ENCODE results near the gene TMSB10. TPM values are rescaled to one million over a fixed set of nuclear protein-coding genes. Genes with fewer than 3 reads are reported as not detected.

TMSB10 gene
- total RNA-seq, 1 experiment from 2014 or later, result 2,488 TPM

GRCh38 chr2:84908948-84909713, 3.7 kb downstream of the TMSB10 start:
- Histone ChIP-seq H3K9me3 (ENCODE audit: low read depth, low read length, poor library complexity, severe bottlenecking) (no peaks in the 10 kb centered on the region), H3K4me3 (ENCODE audit: low read depth, low read length, poor library complexity, severe bottlenecking) (no peak overlapping the region), H3K36me3 (ENCODE audit: insufficient read depth, low read length, poor library complexity, severe bottlenecking) (peaks cover 9% of the 10 kb centered on the region), H3K27me3 (replicated peaks; ENCODE audit: insufficient read depth, low read depth, low read length, poor library complexity) (no peaks in the 10 kb centered on the region), H3K27ac (ENCODE audit: low read depth, low read length, poor library complexity, severe bottlenecking) (no peak overlapping the region), H3K4me1 (ENCODE audit: insufficient read depth, low read length, poor library complexity, severe bottlenecking) (peaks cover 13% of the 10 kb centered on the region)
- no peak for TF ChIP-seq CTCF (conservative IDR thresholded peaks at IDR 0.05; ENCODE audit: low read depth, low read length)
- TF ChIP-seq EZH2 (IDR thresholded peaks at IDR 0.05; ENCODE audit: borderline replicate concordance, low read depth, low read length, poor library complexity, severe bottlenecking), result no peak
- intact Hi-C loops (cut with micrococcal nuclease; ENCODE audit: unreplicated experiment), result no loop called here
- ChIA-PET CTCF (no interaction called here), POLR2A (ENCODE audit: low non-redundant PET) (no interaction called here)
- DNase-seq (ENCODE audit: low spot score), result no peak
- no TSS peak for BruUV-seq (replicated peaks)

GRCh38 chr2:84911135-84911678, 5.8 kb downstream of the TMSB10 start:
- no peak overlapping the region for H3K27ac ChIP-seq (ENCODE audit: low read depth, low read length, poor library complexity, severe bottlenecking)
- BruUV-seq (replicated peaks), result no TSS peak
- intact Hi-C loops (cut with micrococcal nuclease; ENCODE audit: unreplicated experiment), result no loop called here
- no peaks in the 10 kb centered on the region for H3K27me3 ChIP-seq (replicated peaks; ENCODE audit: insufficient read depth, low read depth, low read length, poor library complexity)
- no peak overlapping the region for H3K4me3 ChIP-seq (ENCODE audit: low read depth, low read length, poor library complexity, severe bottlenecking)
- POLR2A ChIA-PET (ENCODE audit: low non-redundant PET), result no interaction called here
- DNase-seq (ENCODE audit: low spot score), result no peak
- CTCF ChIA-PET, result no interaction called here
- H3K4me1 ChIP-seq (ENCODE audit: insufficient read depth, low read length, poor library complexity, severe bottlenecking), result peaks cover 9% of the 10 kb centered on the region
- no peaks in the 10 kb centered on the region for H3K9me3 ChIP-seq (ENCODE audit: low read depth, low read length, poor library complexity, severe bottlenecking)
- TF ChIP-seq CTCF (conservative IDR thresholded peaks at IDR 0.05; ENCODE audit: low read depth, low read length) (no peak), EZH2 (IDR thresholded peaks at IDR 0.05; ENCODE audit: borderline replicate concordance, low read depth, low read length, poor library complexity, severe bottlenecking) (no peak)
- H3K36me3 ChIP-seq (ENCODE audit: insufficient read depth, low read length, poor library complexity, severe bottlenecking), result peaks cover 8% of the 10 kb centered on the region

- BruUV-seq (replicated peaks), result no TSS peak
- Histone ChIP-seq H3K9me3 (ENCODE audit: low read depth, low read length, poor library complexity, severe bottlenecking) (no peaks in the 10 kb centered on the region), H3K4me3 (ENCODE audit: low read depth, low read length, poor library complexity, severe bottlenecking) (no peak overlapping the region), H3K27ac (ENCODE audit: low read depth, low read length, poor library complexity, severe bottlenecking) (no peak overlapping the region), H3K4me1 (ENCODE audit: insufficient read depth, low read length, poor library complexity, severe bottlenecking) (no peaks in the 10 kb centered on the region), H3K27me3 (replicated peaks; ENCODE audit: insufficient read depth, low read depth, low read length, poor library complexity) (no peaks in the 10 kb centered on the region), H3K36me3 (ENCODE audit: insufficient read depth, low read length, poor library complexity, severe bottlenecking) (no peaks in the 10 kb centered on the region)
- no peak for DNase-seq (ENCODE audit: low spot score)
- intact Hi-C loops (cut with micrococcal nuclease; ENCODE audit: unreplicated experiment), result no loop called here
- no peak for TF ChIP-seq EZH2 (IDR thresholded peaks at IDR 0.05; ENCODE audit: borderline replicate concordance, low read depth, low read length, poor library complexity, severe bottlenecking)
- TF ChIP-seq CTCF (conservative IDR thresholded peaks at IDR 0.05; ENCODE audit: low read depth, low read length), result no peak
- CTCF ChIA-PET, result no interaction called here
- POLR2A ChIA-PET (ENCODE audit: low non-redundant PET), result no interaction called here
Measured at GRCh38 chr2:84912984-84913383, 7.5 kb downstream of the TMSB10 start.

All from A673 (cell line).